OCI-LY7 (cell line): ENCODE data around the gene LIPE. TPM values are rescaled to one million over a fixed set of nuclear protein-coding genes. Genes with fewer than 3 reads are reported as not detected.

Experiments used
- BruUV-seq: library from RNA; stranded (reverse); fragments of 400-500 nt; replicated peaks from 2 replicates; lab custom pipeline; 2021; lab: Mats Ljungman, UMichigan
- CTCF ChIA-PET: fragments of 300-600 bp; sonication (Branson Sonifier 250); formaldehyde crosslinking; loops from one replicate; lab custom pipeline; 2022; ENCODE audit warnings: antibody characterized with exemption; ENCODE audit not compliant: unreplicated experiment; lab: Charles Lee
- POLR2A ChIA-PET: fragments of 300-600 bp; sonication (Branson Sonifier 250); formaldehyde crosslinking; loops from one replicate; lab custom pipeline; 2022; ENCODE audit warnings: antibody characterized with exemption; lab: Charles Lee
- DNase-seq: peaks from one replicate; pipeline ENCODE4 v3.0.0-alpha.2; 2015; ENCODE audit warnings: low spot score
- H2AFZ ChIP-seq: fragments of 200-600 bp; sonication (generic), shearing (Covaris generic); 2 replicates; pipeline ENCODE4 v1.6.1; 2014; ENCODE audit warnings: mild to moderate bottlenecking, antibody characterized with exemption, low read length, moderate library complexity
- H3K27ac ChIP-seq: fragments of 200-600 bp; sonication (generic); 2 replicates; pipeline ENCODE4 v1.5.1; 2014; ENCODE audit warnings: mixed run types, low read depth, mild to moderate bottlenecking, moderate library complexity, low read length, inconsistent platforms; ENCODE audit not compliant: poor library complexity, severe bottlenecking
- H3K36me3 ChIP-seq: fragments of 200-600 bp; sonication (generic); 2 replicates; pipeline ENCODE4 v1.6.1; 2014; ENCODE audit warnings: mild to moderate bottlenecking, antibody characterized with exemption, low read length, moderate library complexity, mixed read lengths; ENCODE audit not compliant: insufficient read depth
- H3K4me1 ChIP-seq: fragments of 200-600 bp; sonication (generic); 2 replicates; pipeline ENCODE4 v1.5.1; 2014; ENCODE audit warnings: mild to moderate bottlenecking, low read length; ENCODE audit not compliant: insufficient read depth, poor library complexity, severe bottlenecking
- H3K4me2 ChIP-seq: fragments of 200-600 bp; sonication (generic); 2 replicates; pipeline ENCODE4 v1.6.1; 2014; ENCODE audit warnings: mild to moderate bottlenecking, low read length
- H3K4me3 ChIP-seq: fragments of 200-600 bp; sonication (generic); 2 replicates; pipeline ENCODE4 v1.5.1; 2014; ENCODE audit warnings: mild to moderate bottlenecking, low read depth, low read length; ENCODE audit not compliant: poor library complexity, severe bottlenecking
- H3K79me2 ChIP-seq: fragments of 200-600 bp; sonication (generic); 2 replicates; pipeline ENCODE4 v1.6.1; 2016; ENCODE audit warnings: low read depth, mild to moderate bottlenecking, low read length, moderate library complexity, mixed read lengths; ENCODE audit not compliant: insufficient read depth
- H3K9me2 ChIP-seq: fragments of 200-600 bp; sonication (generic); 2 replicates; pipeline ENCODE4 v1.6.1; 2016; ENCODE audit warnings: mild to moderate bottlenecking, low read length, mixed read lengths; ENCODE audit not compliant: insufficient read depth
- H3K9me3 ChIP-seq: fragments of 200-600 bp; sonication (generic); 2 replicates; pipeline ENCODE4 v1.6.1; 2014; ENCODE audit warnings: mild to moderate bottlenecking, mixed run types, low read length, mixed read lengths
- H4K20me1 ChIP-seq: fragments of 200-600 bp; sonication (generic); 2 replicates; pipeline ENCODE4 v1.6.1; 2014; ENCODE audit warnings: mild to moderate bottlenecking, antibody characterized with exemption, low read length, moderate library complexity, mixed read lengths; ENCODE audit not compliant: insufficient read depth
- CTCF ChIP-seq: fragments of 200-600 bp; sonication (generic); conservative IDR thresholded peaks from 2 replicates; pipeline ENCODE4 v1.5.1; 2014; ENCODE audit warnings: mild to moderate bottlenecking, antibody characterized with exemption, low read length, moderate library complexity, mixed read lengths
- EZH2phosphoT487 ChIP-seq: fragments of 200-600 bp; sonication (generic); IDR thresholded peaks from 2 replicates; pipeline ENCODE4 v1.6.1; 2018; ENCODE audit warnings: low read depth, borderline replicate concordance, mild to moderate bottlenecking, mixed run types, antibody characterized with exemption, low read length, moderate library complexity, mixed read lengths
- intact Hi-C: fragments of 100-400 bp; cut with micrococcal nuclease; formaldehyde crosslinking; loops from one replicate; pipeline ENCODE4 v1.10.0; 2022; ENCODE audit not compliant: unreplicated experiment
- total RNA-seq, 2 experiments: library from RNA; depleted of rRNA in 1 of 2; stranded (reverse); fragments of >200 nt in 1 of 2; shearing (Covaris generic) in 1 of 2; gene quantifications; 2 replicates each; pipeline ENCODE4 v1.2.3, GENCODE V29; 2014 to 2022

LIPE gene
- total RNA-seq, 2 experiments from 2014 or later: 21.2 to 35.6 TPM

GRCh38 chr19:42362342-42362741, 64.8 kb downstream of the LIPE start:
- no peak overlapping the region for H3K27ac ChIP-seq
- intact Hi-C loops: no loop called here
- no peak for DNase-seq
- no peaks in the 10 kb centered on the region for H4K20me1 ChIP-seq
- no peak overlapping the region for H2AFZ ChIP-seq
- no peaks in the 10 kb centered on the region for H3K79me2 ChIP-seq
- H3K4me2 ChIP-seq: no peak overlapping the region
- POLR2A ChIA-PET: no interaction called here
- H3K4me3 ChIP-seq: no peak overlapping the region
- H3K36me3 ChIP-seq: peaks cover 20% of the 10 kb centered on the region
- no TSS peak for BruUV-seq
- H3K9me2 ChIP-seq: no peaks in the 10 kb centered on the region
- peaks cover 11% of the 10 kb centered on the region for H3K9me3 ChIP-seq
- peaks cover 10% of the 10 kb centered on the region for H3K4me1 ChIP-seq
- TF ChIP-seq EZH2phosphoT487 (no peak), CTCF (no peak)
- CTCF ChIA-PET: no interaction called here

- Histone ChIP-seq H3K9me2 (no peaks in the 10 kb centered on the region), H3K27ac (no peak overlapping the region), H3K4me3 (no peak overlapping the region), H3K4me2 (no peak overlapping the region), H3K36me3 (peaks cover 20% of the 10 kb centered on the region), H4K20me1 (no peaks in the 10 kb centered on the region), H3K9me3 (peaks cover 11% of the 10 kb centered on the region), H3K4me1 (peaks cover 10% of the 10 kb centered on the region), H3K79me2 (no peaks in the 10 kb centered on the region), H2AFZ (no peak overlapping the region)
- ChIA-PET CTCF (no interaction called here), POLR2A (no interaction called here)
- no peak for TF ChIP-seq CTCF
- TF ChIP-seq EZH2phosphoT487: no peak
- BruUV-seq: no TSS peak
- no peak for DNase-seq
- intact Hi-C loops: no loop called here
These were observed 65.7 kb downstream of the LIPE start for GRCh38 chr19:42361545-42361910.

- no TSS peak for BruUV-seq
- H3K79me2 ChIP-seq: no peaks in the 10 kb centered on the region
- H4K20me1 ChIP-seq: no peaks in the 10 kb centered on the region
- H3K4me1 ChIP-seq: peaks cover 10% of the 10 kb centered on the region
- intact Hi-C loops: no loop called here
- H3K27ac ChIP-seq: no peak overlapping the region
- no peaks in the 10 kb centered on the region for H3K9me2 ChIP-seq
- peaks cover 11% of the 10 kb centered on the region for H3K9me3 ChIP-seq
- CTCF ChIA-PET: no interaction called here
- no peak overlapping the region for H2AFZ ChIP-seq
- POLR2A ChIA-PET: no interaction called here
- H3K4me3 ChIP-seq: no peak overlapping the region
- peaks cover 20% of the 10 kb centered on the region for H3K36me3 ChIP-seq
- no peak overlapping the region for H3K4me2 ChIP-seq
- TF ChIP-seq EZH2phosphoT487 (no peak), CTCF (no peak)
- peak; percentile 12 for DNase-seq
These were observed 66.2 kb downstream of the LIPE start for GRCh38 chr19:42360787-42361544.
